Measurements from ENCODE around the gene STPG3. TPM values are rescaled to one million over a fixed set of nuclear protein-coding genes. Genes with fewer than 3 reads are reported as not detected.
A peak's percentile ranks its signal among the peaks of the same experiment; 100 is the strongest.

STPG3 gene
- total and polyA plus RNA-seq, 9 of the 15 experiments (the other 6 are each of a cell fraction or from before 2014, with no cell fraction given) = not detected

- TF ChIP-seq ZNF277 (CRISPR knock-in tag; IDR thresholded peaks at IDR 0.05; ENCODE audit: borderline replicate concordance) = no peak
- TF ChIP-seq NCOR1 (IDR thresholded peaks at IDR 0.05) = no peak
- TF ChIP-seq PKNOX1 (IDR thresholded peaks at IDR 0.05) = no peak
- TF ChIP-seq TAF9B (IDR thresholded peaks at IDR 0.05; ENCODE audit: partially characterized antibody) = no peak
- TF ChIP-seq ZNF445 (CRISPR knock-in tag; IDR thresholded peaks at IDR 0.05; ENCODE audit: low read depth) = no peak
- no peak for TF ChIP-seq MEF2D (tag; conservative IDR thresholded peaks at IDR 0.05; ENCODE audit: low read depth)
- TF ChIP-seq SNAPC5 (CRISPR knock-in tag; IDR thresholded peaks at IDR 0.05) = no peak
- TF ChIP-seq ZC3H11A (IDR thresholded peaks at IDR 0.05; ENCODE audit: low read depth, low read length) = no peak
- no peak for TF ChIP-seq ZKSCAN1 (IDR thresholded peaks at IDR 0.05; ENCODE audit: low read depth, low read length)
- no peak for TF ChIP-seq GTF2B (IDR thresholded peaks at IDR 0.05; ENCODE audit: extremely low read depth, insufficient read length)
- TF ChIP-seq HBP1 (CRISPR knock-in tag; IDR thresholded peaks at IDR 0.05) = peak; percentile 84; the same call in 1 of the 2 replicates
- no peak for TF ChIP-seq RBM34 (IDR thresholded peaks at IDR 0.05; ENCODE audit: borderline replicate concordance, insufficient read depth, low read length)
- peak; percentile 92; the same call in 1 of the 2 replicates for TF ChIP-seq NR1H2 (CRISPR knock-in tag; IDR thresholded peaks at IDR 0.05)
- no peak for TF ChIP-seq HMBOX1 (IDR thresholded peaks at IDR 0.05)
- no peak for TF ChIP-seq GATA2 (CRISPR knock-in tag; IDR thresholded peaks at IDR 0.05)
- no peak for TF ChIP-seq MYBL2 (IDR thresholded peaks at IDR 0.05; ENCODE audit: low read depth)
- TF ChIP-seq MYBL2 (CRISPR knock-in tag; IDR thresholded peaks at IDR 0.05; ENCODE audit: borderline replicate concordance) = 0 out of 2 replicates have a peak, but pooled peaks have one; percentile 30
- no peak for TF ChIP-seq YBX1 (IDR thresholded peaks at IDR 0.05)
These were observed 10.7 kb upstream of the STPG3 start (continued) for GRCh38 chr9:137240318-137240840.
